Measurements from ENCODE around the gene FBN2.

- no peak for TF ChIP-seq POLR2A (IDR thresholded peaks at IDR 0.05; ENCODE audit: low read length)
- no peak for TF ChIP-seq GATA1 (IDR thresholded peaks at IDR 0.05; ENCODE audit: low read depth, low read length)
Measured at GRCh38 chr5:128453121-128453520, 84.9 kb downstream of the FBN2 start.
